IPS-15b (cell line): ENCODE measurements around the gene ART5.

Experiments used
- H3K27me3 ChIP-seq: one replicate; pipeline ENCODE4 v1.6.1; 2013; ENCODE audit warnings: low read length; ENCODE audit not compliant: control insufficient read depth, insufficient read depth
- H3K36me3 ChIP-seq: one replicate; pipeline ENCODE4 v1.6.1; 2013; ENCODE audit warnings: low read length; ENCODE audit not compliant: control insufficient read depth, insufficient read depth
- H3K4me1 ChIP-seq: one replicate; pipeline ENCODE4 v1.6.1; 2013; ENCODE audit warnings: mild to moderate bottlenecking, low read length; ENCODE audit not compliant: control insufficient read depth, insufficient read depth
- H3K4me3 ChIP-seq: one replicate; pipeline ENCODE4 v1.5.1; 2013; ENCODE audit warnings: low read depth, low read length
- H3K9ac ChIP-seq: one replicate; pipeline ENCODE4 v1.6.1; 2013; ENCODE audit warnings: low read depth, mild to moderate bottlenecking, low read length
- H3K9me3 ChIP-seq: one replicate; pipeline ENCODE4 v1.6.1; 2013; ENCODE audit warnings: mild to moderate bottlenecking, low read length; ENCODE audit not compliant: control insufficient read depth, insufficient read depth

The ART5 gene, protein sequence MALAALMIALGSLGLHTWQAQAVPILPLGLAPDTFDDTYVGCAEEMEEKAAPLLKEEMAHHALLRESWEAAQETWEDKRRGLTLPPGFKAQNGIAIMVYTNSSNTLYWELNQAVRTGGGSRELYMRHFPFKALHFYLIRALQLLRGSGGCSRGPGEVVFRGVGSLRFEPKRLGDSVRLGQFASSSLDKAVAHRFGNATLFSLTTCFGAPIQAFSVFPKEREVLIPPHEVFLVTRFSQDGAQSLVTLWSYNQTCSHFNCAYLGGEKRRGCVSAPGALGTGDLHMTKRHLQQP

DNA sequence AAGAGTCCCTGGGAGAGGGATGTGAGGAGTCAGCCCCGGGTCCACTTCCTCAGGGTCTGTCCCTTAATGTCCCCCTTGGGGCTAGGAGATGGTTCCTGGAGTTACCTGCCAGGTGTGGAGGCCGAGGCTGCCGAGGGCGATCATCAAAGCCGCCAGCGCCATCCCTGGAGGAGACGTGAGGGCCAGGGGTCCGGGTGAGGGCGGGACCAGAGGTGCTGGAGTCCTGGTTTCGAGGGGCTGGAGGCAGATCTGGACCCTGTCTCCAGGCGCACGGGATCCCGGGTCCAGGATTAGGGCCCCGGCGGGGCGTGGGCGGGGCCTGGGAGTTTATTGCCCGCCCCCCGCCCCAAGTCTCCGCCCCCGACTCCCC lies at the start of gene ART5:
Gene ART5 (minus strand): TSS at position 292 of the 370 bp plus-strand sequence. CDS start 130 bp downstream, at position 162.
- Histone ChIP-seq H3K4me1 (peaks cover 2% of the 10 kb centered on the region), H3K36me3 (no peaks in the 10 kb centered on the region), H3K9ac (peak within 1 kb of the TSS; percentile 70), H3K4me3 (peak within 1 kb of the TSS; percentile 79), H3K27me3 (peaks cover 6% of the 10 kb centered on the region), H3K9me3 (no peaks in the 10 kb centered on the region)

DNA sequence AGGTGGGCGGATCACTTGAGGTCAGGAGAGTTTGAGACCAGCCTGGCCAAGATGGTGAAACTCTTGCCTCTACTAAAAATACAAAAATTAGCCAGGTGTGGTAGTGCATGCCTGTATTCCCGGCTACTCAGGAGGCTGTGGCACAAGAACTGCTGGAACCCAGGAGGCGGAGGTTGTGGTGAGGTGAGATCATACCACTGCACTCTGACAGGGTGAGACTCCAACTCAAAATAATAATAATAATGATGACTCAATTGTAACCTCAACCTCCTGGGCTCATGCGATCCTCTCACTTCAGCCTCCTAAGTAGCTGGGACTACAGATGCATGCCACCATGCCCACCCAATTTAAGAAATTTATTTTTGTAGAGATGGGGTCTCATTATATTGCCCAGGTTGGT lies 45.0 kb upstream of the ART5 start:
- H3K9me3 ChIP-seq, result no peaks in the 10 kb centered on the region
- no peak overlapping the region for H3K9ac ChIP-seq
- no peak overlapping the region for H3K4me3 ChIP-seq
- no peaks in the 10 kb centered on the region for H3K27me3 ChIP-seq
- H3K4me1 ChIP-seq, result no peaks in the 10 kb centered on the region
- peaks cover 46% of the 10 kb centered on the region for H3K36me3 ChIP-seq

DNA sequence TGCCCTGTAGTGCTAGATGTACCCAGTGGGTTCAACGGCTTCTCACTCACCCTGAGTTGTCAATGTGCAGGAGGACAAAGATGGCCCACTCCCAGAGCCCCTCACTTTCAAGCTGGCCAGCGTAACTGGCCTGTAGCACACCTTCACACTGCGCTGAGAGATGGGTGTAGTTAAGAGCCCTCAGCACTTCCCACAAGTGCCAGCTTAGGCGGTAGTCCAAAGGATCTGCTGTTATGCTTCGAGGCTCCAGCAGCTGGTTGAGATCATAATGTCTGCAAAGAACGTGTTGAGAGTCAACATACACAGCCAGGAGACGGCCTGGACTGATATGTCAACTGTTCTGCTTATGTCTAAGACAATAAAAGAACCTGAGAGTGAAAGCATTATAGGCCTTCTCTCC lies 44.1 kb upstream of the ART5 start:
- Histone ChIP-seq H3K4me3 (no peak overlapping the region), H3K36me3 (peaks cover 49% of the 10 kb centered on the region), H3K4me1 (no peaks in the 10 kb centered on the region), H3K9ac (no peak overlapping the region), H3K9me3 (no peaks in the 10 kb centered on the region), H3K27me3 (no peaks in the 10 kb centered on the region)

DNA sequence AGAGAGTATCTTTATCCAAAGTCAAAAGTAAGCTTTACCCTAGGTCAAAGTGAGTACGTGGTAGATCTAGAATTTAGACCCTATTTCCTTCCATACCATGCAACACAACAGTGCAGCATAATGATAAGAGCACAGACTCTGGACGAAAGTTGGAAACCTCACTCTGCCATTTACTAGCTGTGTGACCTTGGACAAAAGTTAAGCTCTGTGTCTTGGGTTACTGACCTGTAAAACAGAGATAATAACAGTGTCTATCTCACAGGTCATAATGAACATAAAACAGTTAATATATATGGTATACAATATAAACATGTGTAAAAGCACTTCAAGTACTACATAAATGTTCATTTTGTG lies 43.0 kb upstream of the ART5 start:
- H3K4me1 ChIP-seq, result no peaks in the 10 kb centered on the region
- no peaks in the 10 kb centered on the region for H3K27me3 ChIP-seq
- no peak overlapping the region for H3K4me3 ChIP-seq
- H3K9ac ChIP-seq, result no peak overlapping the region
- no peaks in the 10 kb centered on the region for H3K9me3 ChIP-seq
- peaks cover 58% of the 10 kb centered on the region for H3K36me3 ChIP-seq

DNA sequence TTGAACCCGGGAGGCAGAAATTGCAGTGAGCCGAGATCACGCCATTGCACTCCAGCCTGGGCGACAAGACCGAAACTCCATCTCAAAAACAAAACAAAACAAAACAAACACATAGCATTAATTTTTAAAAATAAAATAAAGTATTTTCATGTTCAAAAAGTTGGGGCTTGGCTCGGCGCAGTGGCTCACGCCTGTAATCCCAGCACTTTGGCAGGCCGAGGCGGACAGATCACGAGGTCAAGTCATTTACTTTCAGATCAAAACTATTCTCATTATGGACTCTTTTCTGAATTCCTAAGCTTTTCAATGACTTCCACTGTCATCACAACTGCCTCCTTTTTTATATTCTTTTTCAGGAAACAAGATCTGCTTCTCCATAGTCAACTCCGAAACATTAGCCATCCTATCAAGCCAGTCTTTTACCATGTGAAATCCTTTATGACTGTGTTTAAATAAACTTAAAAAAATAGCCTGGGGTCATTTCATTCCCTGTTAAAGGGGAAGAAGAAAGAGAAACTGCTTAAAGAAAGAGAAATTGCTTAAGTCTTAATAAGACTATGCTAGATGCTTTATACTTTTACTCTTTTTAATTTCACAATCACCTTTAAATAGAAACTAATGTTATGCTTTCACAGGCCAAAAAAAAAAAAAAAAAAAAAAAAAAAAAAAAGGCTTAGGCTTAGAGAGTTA lies 42.5 kb upstream of the ART5 start:
- Histone ChIP-seq H3K4me3 (no peak overlapping the region), H3K9ac (no peak overlapping the region), H3K36me3 (peaks cover 63% of the 10 kb centered on the region), H3K4me1 (no peaks in the 10 kb centered on the region), H3K27me3 (no peaks in the 10 kb centered on the region), H3K9me3 (no peaks in the 10 kb centered on the region)

DNA sequence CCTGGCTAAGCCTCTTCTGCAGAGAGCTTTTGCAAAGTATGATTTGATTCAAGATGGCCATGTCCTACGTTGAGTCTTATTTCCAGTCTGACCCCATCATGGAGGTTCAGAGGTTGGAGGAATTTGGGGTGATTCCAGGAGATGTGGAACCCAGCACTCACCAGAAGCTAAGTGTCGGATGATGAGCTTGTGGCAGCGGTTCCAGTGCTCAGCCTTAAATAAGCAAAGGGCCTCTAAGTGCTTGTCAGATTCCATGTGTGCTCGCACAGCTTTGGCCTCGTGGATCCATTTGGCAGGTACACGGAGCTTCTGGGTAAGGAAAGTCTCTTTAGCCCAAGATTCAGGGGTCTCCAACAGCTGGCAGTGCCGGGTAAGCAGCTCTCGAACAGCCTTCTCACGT lies 41.2 kb upstream of the ART5 start:
- no peak overlapping the region for H3K4me3 ChIP-seq
- H3K27me3 ChIP-seq, result no peaks in the 10 kb centered on the region
- peaks cover 65% of the 10 kb centered on the region for H3K36me3 ChIP-seq
- no peaks in the 10 kb centered on the region for H3K9me3 ChIP-seq
- H3K4me1 ChIP-seq, result no peaks in the 10 kb centered on the region
- no peak overlapping the region for H3K9ac ChIP-seq

DNA sequence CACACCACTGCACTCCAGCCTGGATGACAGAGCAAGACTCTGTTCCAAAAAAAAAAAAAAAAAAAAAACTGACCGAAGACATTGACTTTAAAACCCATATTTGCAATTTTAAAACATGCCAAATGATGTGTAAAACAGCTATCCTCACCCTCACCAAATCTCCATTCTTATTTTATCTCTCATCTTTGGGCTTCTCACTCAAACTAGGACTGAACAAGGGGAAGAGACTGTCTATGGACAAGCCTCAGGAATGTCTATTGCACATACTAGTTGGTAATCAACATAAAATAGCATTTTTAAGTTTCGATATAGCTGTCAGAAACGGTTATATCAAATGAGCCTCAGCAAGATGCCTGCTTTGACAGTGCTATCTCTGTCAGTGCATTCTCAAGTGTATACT lies 37.3 kb upstream of the ART5 start:
- Histone ChIP-seq H3K27me3 (no peaks in the 10 kb centered on the region), H3K36me3 (peaks cover 66% of the 10 kb centered on the region), H3K9me3 (no peaks in the 10 kb centered on the region), H3K4me1 (no peaks in the 10 kb centered on the region), H3K9ac (no peak overlapping the region), H3K4me3 (no peak overlapping the region)

DNA sequence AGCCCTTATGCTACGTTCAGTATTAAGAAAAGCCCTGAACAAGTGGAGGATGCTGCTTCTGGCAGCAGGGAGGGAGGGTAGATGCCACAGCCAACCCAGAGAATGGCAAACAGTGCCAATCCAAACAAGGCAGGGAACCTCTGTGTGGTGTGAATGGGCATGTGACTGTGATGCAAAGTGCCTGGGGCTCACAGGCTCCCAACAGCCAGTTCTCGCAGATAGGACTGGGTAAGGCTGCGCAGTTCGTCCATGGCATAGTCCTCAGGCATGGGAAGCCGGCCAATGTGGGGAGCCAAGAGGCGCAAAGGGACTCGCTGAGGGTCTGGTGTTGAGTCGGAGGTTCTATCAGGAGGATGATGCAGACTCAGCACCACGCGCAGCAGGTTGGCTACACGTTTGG lies 34.2 kb upstream of the ART5 start:
- no peak overlapping the region for H3K9ac ChIP-seq
- H3K27me3 ChIP-seq, result no peaks in the 10 kb centered on the region
- H3K36me3 ChIP-seq, result peaks cover 44% of the 10 kb centered on the region

DNA sequence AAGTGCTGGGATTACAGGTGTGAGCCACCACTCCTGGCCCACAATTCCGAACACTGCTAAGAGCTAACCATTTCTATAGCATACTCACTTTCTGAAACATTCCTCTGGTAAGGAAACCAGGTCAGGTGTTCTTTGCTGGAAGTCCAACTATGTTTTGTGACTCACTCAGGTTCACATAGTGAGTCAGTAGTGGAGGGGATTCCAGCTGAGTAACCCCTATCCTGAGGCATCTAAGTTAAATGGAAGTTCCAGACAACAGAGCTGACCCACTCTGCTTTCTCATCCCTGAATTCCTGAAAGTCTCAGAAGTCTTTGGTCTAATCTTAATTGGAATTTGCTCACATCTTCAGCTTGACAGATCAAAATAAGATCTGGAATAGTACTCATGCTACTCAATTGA lies 32.4 kb upstream of the ART5 start:
- no peaks in the 10 kb centered on the region for H3K4me1 ChIP-seq
- H3K9ac ChIP-seq, result no peak overlapping the region
- no peaks in the 10 kb centered on the region for H3K9me3 ChIP-seq
- H3K36me3 ChIP-seq, result peaks cover 32% of the 10 kb centered on the region
- no peaks in the 10 kb centered on the region for H3K27me3 ChIP-seq
- H3K4me3 ChIP-seq, result no peak overlapping the region

More for the DNA sequence above, 34.2 kb upstream of the ART5 start:
- H3K4me3 ChIP-seq, result no peak overlapping the region
- H3K4me1 ChIP-seq, result no peaks in the 10 kb centered on the region
- no peaks in the 10 kb centered on the region for H3K9me3 ChIP-seq

DNA sequence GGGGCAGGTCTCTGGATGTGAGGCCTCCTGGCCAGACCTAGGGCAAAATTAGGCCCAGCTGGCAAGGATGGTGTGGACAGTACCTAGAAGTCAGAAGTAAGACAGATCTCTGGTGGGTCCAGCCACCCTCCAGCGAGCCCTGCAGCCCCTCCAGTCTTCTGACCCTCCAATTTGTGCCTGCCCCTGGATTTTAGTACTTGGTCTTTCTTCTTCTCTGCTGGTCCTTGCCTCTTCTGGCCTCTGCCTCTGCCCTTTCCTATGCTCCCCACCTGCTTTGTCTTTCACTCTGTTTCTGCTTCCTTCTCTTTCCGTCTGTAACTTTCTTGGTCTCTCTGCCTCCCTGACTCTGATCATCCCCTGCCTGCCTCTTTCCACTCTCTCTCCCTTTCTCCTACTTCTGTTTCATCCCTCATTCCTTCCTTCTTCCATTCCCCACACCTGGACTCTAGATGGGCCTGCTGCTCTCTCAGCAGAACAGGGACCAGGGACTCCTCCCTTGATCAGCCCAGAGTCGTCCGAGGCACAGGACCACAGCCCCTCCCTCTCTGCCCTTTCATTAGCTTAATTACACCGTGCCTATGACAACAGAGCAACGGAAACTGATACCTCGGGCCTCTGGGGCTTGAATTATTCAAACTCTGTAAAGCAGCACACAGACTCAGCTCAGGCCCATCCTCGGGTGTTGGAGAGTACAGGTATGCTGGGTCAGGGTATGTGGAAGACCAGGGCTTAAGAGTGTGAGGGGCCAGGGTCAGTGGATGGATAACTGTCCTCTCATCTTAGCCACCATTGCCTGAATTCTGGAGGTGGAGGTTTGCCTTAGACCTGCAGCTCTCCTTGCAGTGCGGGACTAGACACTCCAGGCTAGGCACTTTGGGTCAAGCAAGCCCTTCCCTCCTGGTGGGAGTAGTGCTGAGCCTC lies 29.8 kb upstream of the ART5 start, which contains the start of gene CHRNA10:
Gene CHRNA10 (minus strand): TSS at position 51 of the 921 bp plus-strand sequence. CDS start 72 bp downstream, outside the sequence.
- Histone ChIP-seq H3K9me3 (no peaks in the 10 kb centered on the region), H3K36me3 (peaks cover 25% of the 10 kb centered on the region), H3K9ac (no peak within 1 kb of the TSS), H3K4me3 (no peak within 1 kb of the TSS), H3K4me1 (no peaks in the 10 kb centered on the region), H3K27me3 (no peaks in the 10 kb centered on the region)

DNA sequence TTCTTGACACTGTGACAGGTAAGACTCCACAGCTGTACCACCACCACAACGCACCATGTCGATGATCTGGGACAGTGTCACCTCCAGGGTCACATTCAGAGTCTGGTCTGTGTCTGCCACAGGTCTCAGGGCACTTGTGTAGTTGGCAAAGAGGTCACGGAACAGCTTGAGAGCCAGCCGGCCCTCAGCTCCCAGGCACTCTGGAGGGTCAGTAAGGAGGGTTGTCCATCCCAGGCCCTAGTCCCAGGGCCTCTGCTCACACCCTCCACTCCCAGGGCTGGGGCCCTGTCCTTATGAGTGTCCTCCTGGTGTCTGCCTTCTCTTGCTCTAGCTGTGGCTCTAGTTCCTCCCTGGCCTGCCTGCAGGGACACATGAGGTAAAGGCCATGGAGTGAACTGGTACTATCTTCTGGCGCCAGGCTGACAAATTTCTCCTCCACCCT lies 28.0 kb upstream of the ART5 start:
- H3K9ac ChIP-seq, result no peak overlapping the region
- no peak overlapping the region for H3K4me3 ChIP-seq
- H3K4me1 ChIP-seq, result no peaks in the 10 kb centered on the region
- no peaks in the 10 kb centered on the region for H3K27me3 ChIP-seq
- H3K36me3 ChIP-seq, result peaks cover 11% of the 10 kb centered on the region
- H3K9me3 ChIP-seq, result no peaks in the 10 kb centered on the region
